Esophagus muscularis mucosa (tissue), 4 donors: ENCODE data around the gene MUC5B.

Experiments
- CTCF ChIP-seq, 3 experiments: fragments of 200-600 bp in 2 of 3; fragments of 450-650 bp in 1 of 3; sonication (generic) in 2 of 3; IDR thresholded peaks; one replicate each; pipeline ENCODE4 v1.5.1; 2017 to 2019; ENCODE audit warnings: antibody characterized with exemption in 3 of 3, mild to moderate bottlenecking in 2 of 3, moderate library complexity in 1 of 3
- EP300 ChIP-seq: sonication (generic); formaldehyde crosslinking; IDR thresholded peaks from one replicate; pipeline ENCODE4 v1.6.1; 2017; ENCODE audit warnings: antibody characterized with exemption
- POLR2A ChIP-seq: fragments of 450-650 bp; IDR thresholded peaks from one replicate; pipeline ENCODE4 v1.6.1; 2017; ENCODE audit warnings: antibody characterized with exemption, moderate library complexity, mild to moderate bottlenecking, low read depth
- POLR2AphosphoS5 ChIP-seq, 2 donors: sonication (generic); formaldehyde crosslinking; IDR thresholded peaks; one replicate each; pipeline ENCODE4 v1.6.1; 2017; ENCODE audit warnings: antibody characterized with exemption in 2 of 2

GRCh38 chr11:1201395-1202153 lies 21.3 kb upstream of the MUC5B start:
- TF ChIP-seq CTCF (IDR thresholded peaks at IDR 0.05) (no peak), EP300 (no peak), POLR2A (no peak), POLR2AphosphoS5 (IDR thresholded peaks at IDR 0.05) (no peak)
